ENCODE data around the gene GRIK3.

GRIK3 gene

DNA sequence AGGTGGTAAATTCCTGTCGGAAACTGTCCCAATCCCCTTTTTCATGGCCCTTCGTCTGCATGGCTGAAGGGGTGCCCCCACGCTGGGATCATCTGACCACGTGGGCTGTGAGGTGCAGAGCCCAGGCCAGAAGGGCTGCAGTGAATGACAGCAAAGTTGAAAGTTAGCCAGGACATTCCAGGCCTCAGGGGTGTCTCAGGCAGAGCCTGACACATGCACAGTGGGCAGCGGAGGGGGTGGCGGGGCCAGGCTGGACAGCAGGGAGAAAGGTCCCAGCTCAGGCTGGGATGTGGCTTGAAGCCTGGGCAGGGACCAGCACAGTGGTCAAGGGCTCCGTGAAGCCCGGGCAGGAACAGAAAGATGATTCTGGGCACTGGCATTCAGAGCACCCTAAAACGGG, 49.6 kb downstream of the GRIK3 start:
- POLR2A ChIA-PET = no interaction called here
- CTCF ChIA-PET = no interaction called here
- TF ChIP-seq FOXA1 (IDR thresholded peaks at IDR 0.05) = no peak
- TF ChIP-seq SUZ12 (IDR thresholded peaks at IDR 0.05) = no peak
- TF ChIP-seq, protein P1, sequence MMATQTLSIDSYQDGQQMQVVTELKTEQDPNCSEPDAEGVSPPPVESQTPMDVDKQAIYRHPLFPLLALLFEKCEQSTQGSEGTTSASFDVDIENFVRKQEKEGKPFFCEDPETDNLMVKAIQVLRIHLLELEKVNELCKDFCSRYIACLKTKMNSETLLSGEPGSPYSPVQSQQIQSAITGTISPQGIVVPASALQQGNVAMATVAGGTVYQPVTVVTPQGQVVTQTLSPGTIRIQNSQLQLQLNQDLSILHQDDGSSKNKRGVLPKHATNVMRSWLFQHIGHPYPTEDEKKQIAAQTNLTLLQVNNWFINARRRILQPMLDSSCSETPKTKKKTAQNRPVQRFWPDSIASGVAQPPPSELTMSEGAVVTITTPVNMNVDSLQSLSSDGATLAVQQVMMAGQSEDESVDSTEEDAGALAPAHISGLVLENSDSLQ (IDR thresholded peaks at IDR 0.05) = no peak
- TF ChIP-seq FOXM1 (IDR thresholded peaks at IDR 0.05; ENCODE audit: borderline replicate concordance) = no peak
- TF ChIP-seq L3MBTL2 (conservative IDR thresholded peaks at IDR 0.05) = no peak
- TF ChIP-seq ZNF384 (IDR thresholded peaks at IDR 0.05) = no peak
- no peak for TF ChIP-seq SP1 (IDR thresholded peaks at IDR 0.05)
- TF ChIP-seq NFRKB (IDR thresholded peaks at IDR 0.05) = no peak
- TF ChIP-seq ARNT (IDR thresholded peaks at IDR 0.05) = no peak
- TF ChIP-seq ELF4 (IDR thresholded peaks at IDR 0.05) = no peak
- TF ChIP-seq BHLHE40 (IDR thresholded peaks at IDR 0.05; ENCODE audit: borderline replicate concordance) = no peak
- TF ChIP-seq FOXK2 (IDR thresholded peaks at IDR 0.05) = no peak
- DNase-seq (ENCODE audit: extremely low spot score) = no peak

DNA sequence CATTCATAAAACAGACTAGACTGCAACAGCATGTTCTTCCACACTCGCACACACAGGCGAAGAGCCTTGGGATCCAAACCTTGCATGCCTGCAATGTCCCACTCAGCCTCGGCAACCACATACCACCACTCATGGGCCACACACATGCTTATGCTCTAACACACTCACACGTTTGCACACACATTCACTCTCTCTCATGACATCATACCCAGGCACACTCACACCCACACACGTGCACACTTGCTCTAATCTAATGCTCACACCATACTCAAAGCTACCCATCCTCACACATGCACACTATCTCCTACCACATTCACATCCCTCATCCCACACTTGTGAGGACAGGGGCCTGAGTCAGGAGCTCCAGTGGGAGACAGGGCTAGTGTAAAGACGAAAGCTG, 50.3 kb downstream of the GRIK3 start:
- no peak for DNase-seq (ENCODE audit: extremely low spot score)
- TF ChIP-seq FOXK2 (IDR thresholded peaks at IDR 0.05) (no peak), FOXA1 (IDR thresholded peaks at IDR 0.05) (no peak)
- ChIA-PET CTCF (no interaction called here), POLR2A (no interaction called here)

DNA sequence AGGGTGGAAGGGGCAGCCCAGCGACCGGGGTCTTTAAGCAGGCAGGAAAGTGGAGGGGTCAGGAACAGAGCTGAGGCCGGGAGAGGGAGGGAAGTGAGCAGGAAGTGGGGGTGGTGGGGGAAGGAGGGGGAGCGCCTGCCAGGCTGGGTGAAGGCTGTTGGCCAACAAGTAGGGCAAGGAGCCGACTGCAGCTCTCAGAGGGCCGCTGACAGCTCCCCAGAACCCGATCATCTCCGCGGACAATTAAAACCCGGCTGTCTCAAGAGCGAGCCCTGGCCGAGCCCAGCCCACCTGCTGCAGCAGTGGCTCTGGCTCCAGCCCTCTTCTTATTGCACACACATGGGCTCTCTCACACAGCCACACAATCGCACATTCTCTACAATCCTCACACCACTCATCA, 51.6 kb downstream of the GRIK3 start:
- ChIA-PET POLR2A (no interaction called here), CTCF (no interaction called here)
- TF ChIP-seq BHLHE40 (IDR thresholded peaks at IDR 0.05; ENCODE audit: borderline replicate concordance) (no peak), CTBP1 (IDR thresholded peaks at IDR 0.05; ENCODE audit: borderline replicate concordance) (no peak), FOXA1 (IDR thresholded peaks at IDR 0.05) (no peak), FOXM1 (IDR thresholded peaks at IDR 0.05; ENCODE audit: borderline replicate concordance) (no peak)
- DNase-seq (ENCODE audit: extremely low spot score) = no peak

DNA sequence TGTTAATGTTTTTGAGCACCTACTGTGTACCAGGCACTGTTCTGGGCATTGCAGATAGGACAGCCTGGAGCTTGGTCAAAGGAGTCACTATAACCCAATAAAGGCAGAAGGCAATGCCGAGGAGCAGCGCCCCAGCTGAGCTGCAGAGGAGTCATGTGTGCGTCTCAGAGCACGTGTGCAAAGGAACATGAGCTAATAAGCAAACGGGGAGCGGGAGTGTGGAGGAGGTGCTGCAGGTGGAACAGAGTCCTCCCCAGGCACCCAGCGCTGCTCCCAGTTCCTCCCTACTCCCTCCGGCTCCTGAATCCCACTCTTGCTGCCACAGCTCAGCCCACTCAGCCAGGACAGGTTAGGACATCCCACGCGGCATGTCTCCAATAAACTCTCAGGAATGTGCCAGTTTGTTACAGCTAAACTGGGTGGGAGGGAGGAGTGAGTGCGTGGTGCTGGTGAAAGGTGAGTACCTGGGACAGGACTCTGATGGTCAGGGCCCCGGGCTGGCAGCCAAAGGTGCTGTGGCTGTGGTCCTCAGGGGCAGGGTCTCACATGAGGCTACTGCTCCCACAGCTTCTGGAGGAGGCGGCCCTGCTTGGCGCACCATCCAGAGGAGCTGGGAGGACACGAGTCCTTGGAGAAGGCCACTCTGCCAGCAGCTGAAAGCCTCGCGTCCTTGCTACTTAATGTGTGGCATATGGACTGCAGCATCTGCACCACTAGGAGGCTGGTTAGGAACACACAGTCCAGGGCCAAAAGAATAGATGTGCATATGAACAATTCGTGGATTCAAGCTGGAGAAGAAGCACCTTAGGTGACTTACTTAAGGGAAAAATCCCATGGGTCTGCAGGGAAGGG, 52.3 kb downstream of the GRIK3 start:
- TF ChIP-seq LEF1 (IDR thresholded peaks at IDR 0.05; ENCODE audit: borderline replicate concordance) (no peak), FOXM1 (IDR thresholded peaks at IDR 0.05; ENCODE audit: borderline replicate concordance) (no peak), NFRKB (IDR thresholded peaks at IDR 0.05) (no peak), TARDBP (IDR thresholded peaks at IDR 0.05) (no peak), FOXK2 (IDR thresholded peaks at IDR 0.05) (no peak), BHLHE40 (IDR thresholded peaks at IDR 0.05; ENCODE audit: borderline replicate concordance) (no peak), ZNF384 (IDR thresholded peaks at IDR 0.05) (no peak), ARNT (IDR thresholded peaks at IDR 0.05) (no peak), SP1 (IDR thresholded peaks at IDR 0.05) (no peak), L3MBTL2 (conservative IDR thresholded peaks at IDR 0.05) (no peak), ELF4 (IDR thresholded peaks at IDR 0.05) (no peak), FOXA1 (IDR thresholded peaks at IDR 0.05) (no peak), CTBP1 (IDR thresholded peaks at IDR 0.05; ENCODE audit: borderline replicate concordance) (no peak), HDGF (IDR thresholded peaks at IDR 0.05; ENCODE audit: borderline replicate concordance) (no peak), SUZ12 (IDR thresholded peaks at IDR 0.05) (no peak)
- TF ChIP-seq, protein P1 (IDR thresholded peaks at IDR 0.05) = no peak
- ChIA-PET CTCF (no interaction called here), POLR2A (no interaction called here)
- no peak for DNase-seq (ENCODE audit: extremely low spot score)

DNA sequence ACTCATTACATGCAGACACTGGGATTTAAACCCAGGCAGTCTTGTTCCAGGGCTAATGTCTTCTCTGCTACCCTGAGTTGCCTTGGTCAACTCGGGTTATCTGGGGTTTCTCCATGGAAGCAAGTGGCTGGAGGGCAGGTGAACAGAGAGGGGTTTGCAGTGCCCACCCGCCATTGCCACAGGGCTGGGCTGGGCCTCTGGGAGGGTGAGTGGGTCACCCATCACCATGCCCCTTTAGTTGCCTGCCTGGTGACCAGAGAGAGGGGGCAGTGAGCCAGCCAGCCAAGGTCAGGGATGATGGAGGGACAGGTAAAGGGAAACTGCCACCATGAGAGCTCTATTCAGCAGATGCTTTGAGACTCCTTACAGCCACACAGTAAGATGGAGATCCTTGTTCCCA, 53.2 kb downstream of the GRIK3 start:
- TF ChIP-seq ELF4 (IDR thresholded peaks at IDR 0.05) (no peak), FOXK2 (IDR thresholded peaks at IDR 0.05) (no peak), BHLHE40 (IDR thresholded peaks at IDR 0.05; ENCODE audit: borderline replicate concordance) (no peak), ZNF384 (IDR thresholded peaks at IDR 0.05) (no peak), FOXA1 (IDR thresholded peaks at IDR 0.05) (no peak), NFRKB (IDR thresholded peaks at IDR 0.05) (no peak), LEF1 (IDR thresholded peaks at IDR 0.05; ENCODE audit: borderline replicate concordance) (no peak), ARNT (IDR thresholded peaks at IDR 0.05) (no peak), SUZ12 (IDR thresholded peaks at IDR 0.05) (no peak), L3MBTL2 (conservative IDR thresholded peaks at IDR 0.05) (no peak), TARDBP (IDR thresholded peaks at IDR 0.05) (no peak), HDGF (IDR thresholded peaks at IDR 0.05; ENCODE audit: borderline replicate concordance) (no peak), SP1 (IDR thresholded peaks at IDR 0.05) (no peak), FOXM1 (IDR thresholded peaks at IDR 0.05; ENCODE audit: borderline replicate concordance) (no peak), CTBP1 (IDR thresholded peaks at IDR 0.05; ENCODE audit: borderline replicate concordance) (no peak)
- TF ChIP-seq, protein P1 (IDR thresholded peaks at IDR 0.05) = no peak
- DNase-seq (ENCODE audit: extremely low spot score) = no peak
- POLR2A ChIA-PET = no interaction called here
- CTCF ChIA-PET = no interaction called here

DNA sequence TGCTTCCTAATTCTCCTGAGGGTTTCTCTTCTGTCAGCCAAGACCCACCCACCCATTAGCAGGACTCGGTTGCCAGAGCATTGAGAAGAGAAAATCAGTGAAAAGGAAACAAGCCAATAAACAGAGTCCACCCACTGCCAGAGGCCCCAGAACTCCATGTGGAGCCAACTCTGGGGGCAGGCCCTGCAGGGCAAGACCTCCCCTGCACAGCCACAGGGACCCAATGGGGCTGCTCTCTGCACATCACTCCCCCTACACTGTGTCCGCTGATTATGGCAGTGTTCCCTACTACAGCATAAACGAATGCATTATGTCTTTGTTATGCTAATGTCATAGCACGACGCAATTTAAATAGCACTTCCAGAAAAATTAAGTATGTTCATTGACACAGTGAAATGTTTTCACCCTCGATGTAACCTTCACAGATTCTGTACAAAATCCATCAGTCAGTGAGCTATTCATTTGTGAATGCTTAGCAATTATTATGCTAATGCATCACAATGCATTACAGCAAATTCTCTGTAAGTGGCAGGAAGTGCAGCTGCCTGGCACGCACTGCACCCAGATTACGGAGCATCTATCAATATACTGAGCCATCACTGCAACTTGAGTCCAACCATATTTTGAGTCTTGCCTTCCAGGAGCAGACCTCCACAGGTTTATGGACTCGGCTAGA, 56.4 kb downstream of the GRIK3 start:
- DNase-seq (ENCODE audit: extremely low spot score) = no peak
- TF ChIP-seq HDGF (IDR thresholded peaks at IDR 0.05; ENCODE audit: borderline replicate concordance) (no peak), FOXA1 (IDR thresholded peaks at IDR 0.05) (no peak), L3MBTL2 (conservative IDR thresholded peaks at IDR 0.05) (no peak), FOXM1 (IDR thresholded peaks at IDR 0.05; ENCODE audit: borderline replicate concordance) (no peak), SUZ12 (IDR thresholded peaks at IDR 0.05) (no peak), BHLHE40 (IDR thresholded peaks at IDR 0.05; ENCODE audit: borderline replicate concordance) (no peak), ELF4 (IDR thresholded peaks at IDR 0.05) (no peak), SP1 (IDR thresholded peaks at IDR 0.05) (no peak), NFRKB (IDR thresholded peaks at IDR 0.05) (no peak), ARNT (IDR thresholded peaks at IDR 0.05) (no peak), LEF1 (IDR thresholded peaks at IDR 0.05; ENCODE audit: borderline replicate concordance) (no peak), TARDBP (IDR thresholded peaks at IDR 0.05) (no peak), FOXK2 (IDR thresholded peaks at IDR 0.05) (no peak)
- ChIA-PET CTCF (no interaction called here), POLR2A (no interaction called here)

Measured in HEK293T (cell line).